ENCODE measurements around the gene ATG101.

ATG101 gene, protein sequence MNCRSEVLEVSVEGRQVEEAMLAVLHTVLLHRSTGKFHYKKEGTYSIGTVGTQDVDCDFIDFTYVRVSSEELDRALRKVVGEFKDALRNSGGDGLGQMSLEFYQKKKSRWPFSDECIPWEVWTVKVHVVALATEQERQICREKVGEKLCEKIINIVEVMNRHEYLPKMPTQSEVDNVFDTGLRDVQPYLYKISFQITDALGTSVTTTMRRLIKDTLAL

DNA sequence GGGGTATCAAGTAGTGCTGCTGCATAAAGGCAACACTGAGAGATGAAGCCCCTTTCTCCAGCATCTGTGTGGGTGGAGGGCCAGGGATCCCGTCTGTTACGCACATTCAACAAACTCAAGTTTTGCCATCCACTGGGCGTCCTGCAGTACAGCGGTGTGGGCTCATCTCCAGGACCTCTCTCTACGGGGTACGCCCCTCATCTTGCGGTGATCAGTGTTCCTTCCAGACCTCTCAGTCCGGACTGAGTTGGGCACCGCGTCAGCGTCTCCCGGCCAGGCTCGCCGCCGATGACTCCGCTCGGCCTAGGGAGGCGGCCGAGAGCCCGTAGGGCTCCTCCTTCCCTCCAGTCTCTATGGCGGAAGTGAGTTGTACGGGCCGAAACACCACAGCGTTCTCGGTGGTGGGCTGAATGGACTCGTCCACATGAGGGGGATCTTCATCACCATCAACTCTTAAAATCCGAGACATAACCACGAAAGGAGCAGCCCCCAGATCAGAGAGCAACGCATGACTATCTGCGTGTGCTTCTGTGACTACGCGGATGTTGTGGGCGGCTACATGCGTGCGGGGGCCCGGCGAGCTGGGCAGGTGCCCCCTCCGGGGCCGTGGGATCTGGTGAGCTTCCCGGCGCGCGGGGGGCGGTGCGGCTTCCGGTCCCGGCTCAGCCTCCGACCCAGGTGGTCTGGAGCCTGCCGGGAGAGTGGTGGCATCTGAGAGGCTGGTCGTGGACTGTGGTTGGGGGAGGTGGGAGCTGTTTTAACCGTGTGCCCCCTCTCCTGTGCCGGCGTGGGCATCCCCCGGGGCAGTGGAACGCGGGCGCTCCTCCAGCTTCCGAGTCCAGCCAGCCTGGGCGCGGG is at the start of gene ATG101:
ATG101 (plus strand) TSS at position 652 of the 858 bp plus-strand sequence. CDS start 3,673 bp downstream, outside the sequence.
- TF ChIP-seq, protein P1, sequence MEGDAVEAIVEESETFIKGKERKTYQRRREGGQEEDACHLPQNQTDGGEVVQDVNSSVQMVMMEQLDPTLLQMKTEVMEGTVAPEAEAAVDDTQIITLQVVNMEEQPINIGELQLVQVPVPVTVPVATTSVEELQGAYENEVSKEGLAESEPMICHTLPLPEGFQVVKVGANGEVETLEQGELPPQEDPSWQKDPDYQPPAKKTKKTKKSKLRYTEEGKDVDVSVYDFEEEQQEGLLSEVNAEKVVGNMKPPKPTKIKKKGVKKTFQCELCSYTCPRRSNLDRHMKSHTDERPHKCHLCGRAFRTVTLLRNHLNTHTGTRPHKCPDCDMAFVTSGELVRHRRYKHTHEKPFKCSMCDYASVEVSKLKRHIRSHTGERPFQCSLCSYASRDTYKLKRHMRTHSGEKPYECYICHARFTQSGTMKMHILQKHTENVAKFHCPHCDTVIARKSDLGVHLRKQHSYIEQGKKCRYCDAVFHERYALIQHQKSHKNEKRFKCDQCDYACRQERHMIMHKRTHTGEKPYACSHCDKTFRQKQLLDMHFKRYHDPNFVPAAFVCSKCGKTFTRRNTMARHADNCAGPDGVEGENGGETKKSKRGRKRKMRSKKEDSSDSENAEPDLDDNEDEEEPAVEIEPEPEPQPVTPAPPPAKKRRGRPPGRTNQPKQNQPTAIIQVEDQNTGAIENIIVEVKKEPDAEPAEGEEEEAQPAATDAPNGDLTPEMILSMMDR (IDR thresholded peaks at IDR 0.05), result peak; percentile 57 to 68
- H3K4me1 ChIP-seq, result peaks cover 0 to 32% (median 21%) of the 10 kb centered on the region in 4 donors
- peaks cover 3 to 15% (median 8%) of the 10 kb centered on the region in 3 donors for H3K36me3 ChIP-seq
- no peaks in the 10 kb centered on the region for H3K9me3 ChIP-seq
- peak; percentile 91 to 94 for DNase-seq
- no peaks in the 10 kb centered on the region for H3K27me3 ChIP-seq
- H3K27ac ChIP-seq, result peak within 1 kb of the TSS; percentile 84 to 85
- intact Hi-C loops (cut with DNase I; ENCODE audit: low total_unique reads), result no loop called here
- H3K4me3 ChIP-seq, result peak within 1 kb of the TSS; percentile 80 to 89

DNA sequence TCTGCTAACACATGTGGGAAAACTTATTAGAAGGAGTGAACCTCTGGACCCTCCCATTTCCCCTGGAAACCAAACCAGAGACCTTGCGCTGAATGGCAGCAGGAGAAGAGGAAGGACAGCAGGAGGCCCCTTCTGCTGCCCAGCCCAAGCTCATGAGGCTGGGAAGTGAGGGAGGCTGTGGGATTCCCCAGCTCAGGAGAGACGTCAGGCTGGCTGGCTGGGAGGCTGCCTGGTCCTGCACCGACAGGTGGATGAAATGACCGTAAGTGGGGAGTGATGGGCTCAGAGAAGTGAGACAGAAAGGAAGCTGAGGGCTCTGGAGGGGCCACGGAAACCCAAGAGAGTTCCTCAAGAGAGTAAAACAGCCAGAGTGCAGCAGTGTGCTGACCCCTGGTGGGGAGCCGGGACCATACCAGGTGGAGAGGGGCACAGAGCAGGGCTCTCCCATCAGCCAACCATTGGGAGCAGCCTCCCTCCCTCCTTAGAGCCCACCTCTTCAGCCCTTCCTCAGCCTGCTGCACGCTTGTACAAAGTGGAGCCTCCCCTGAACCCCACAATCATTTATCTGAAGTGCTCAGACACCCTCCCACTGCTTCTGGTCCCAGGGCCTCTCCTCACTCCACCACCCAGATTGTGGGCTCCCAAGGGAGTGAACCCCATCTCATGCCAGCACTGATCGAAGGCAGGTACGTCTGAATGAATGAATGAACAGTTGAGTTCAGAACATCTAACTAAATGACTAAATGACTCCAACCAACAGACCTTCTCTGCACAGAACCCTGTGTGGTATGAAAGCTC is 49.0 kb upstream of the ATG101 start:
- Histone ChIP-seq H3K36me3 (no peaks in the 10 kb centered on the region), H3K27ac (no peak overlapping the region), H3K27me3 (peaks cover 0 to 27% of the 10 kb centered on the region in 2 donors), H3K4me3 (no peak overlapping the region), H3K9me3 (no peaks in the 10 kb centered on the region), H3K4me1 (peaks cover 4 to 29% (median 18%) of the 10 kb centered on the region in 4 donors)
- TF ChIP-seq, protein P1 (IDR thresholded peaks at IDR 0.05), result peak; percentile 32 to 48
- intact Hi-C loops (cut with DNase I; ENCODE audit: low total_unique reads), result no loop called here
- DNase-seq, result no peak

DNA sequence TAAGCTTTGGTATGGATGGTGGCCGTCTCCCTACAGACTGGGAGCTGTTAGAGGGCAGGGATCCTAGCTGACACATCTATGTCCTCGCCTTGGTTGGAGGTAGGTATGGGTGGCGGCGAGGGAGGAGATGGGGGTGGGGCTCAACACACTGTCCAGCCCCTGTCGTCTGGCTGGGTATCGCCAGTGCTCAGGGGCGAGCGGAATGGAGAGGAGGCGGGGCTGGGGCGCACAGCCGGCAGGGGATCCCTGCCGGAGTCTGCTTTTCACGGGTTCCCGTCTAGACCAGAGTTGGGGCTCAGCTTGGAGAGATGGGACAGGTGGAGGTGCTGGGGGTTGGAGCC is 47.0 kb upstream of the ATG101 start:
- TF ChIP-seq, protein P1 (IDR thresholded peaks at IDR 0.05), result no peak
- intact Hi-C loops (cut with DNase I; ENCODE audit: low total_unique reads), result no loop called here
- no peaks in the 10 kb centered on the region for H3K36me3 ChIP-seq
- peaks cover 4 to 35% (median 23%) of the 10 kb centered on the region in 4 donors for H3K4me1 ChIP-seq
- H3K27me3 ChIP-seq, result peaks cover 0 to 15% of the 10 kb centered on the region in 2 donors
- H3K9me3 ChIP-seq, result no peaks in the 10 kb centered on the region
- H3K4me3 ChIP-seq, result peak overlapping the region; percentile 52 to 67
- H3K27ac ChIP-seq, result no peak overlapping the region
- DNase-seq, result no peak

DNA sequence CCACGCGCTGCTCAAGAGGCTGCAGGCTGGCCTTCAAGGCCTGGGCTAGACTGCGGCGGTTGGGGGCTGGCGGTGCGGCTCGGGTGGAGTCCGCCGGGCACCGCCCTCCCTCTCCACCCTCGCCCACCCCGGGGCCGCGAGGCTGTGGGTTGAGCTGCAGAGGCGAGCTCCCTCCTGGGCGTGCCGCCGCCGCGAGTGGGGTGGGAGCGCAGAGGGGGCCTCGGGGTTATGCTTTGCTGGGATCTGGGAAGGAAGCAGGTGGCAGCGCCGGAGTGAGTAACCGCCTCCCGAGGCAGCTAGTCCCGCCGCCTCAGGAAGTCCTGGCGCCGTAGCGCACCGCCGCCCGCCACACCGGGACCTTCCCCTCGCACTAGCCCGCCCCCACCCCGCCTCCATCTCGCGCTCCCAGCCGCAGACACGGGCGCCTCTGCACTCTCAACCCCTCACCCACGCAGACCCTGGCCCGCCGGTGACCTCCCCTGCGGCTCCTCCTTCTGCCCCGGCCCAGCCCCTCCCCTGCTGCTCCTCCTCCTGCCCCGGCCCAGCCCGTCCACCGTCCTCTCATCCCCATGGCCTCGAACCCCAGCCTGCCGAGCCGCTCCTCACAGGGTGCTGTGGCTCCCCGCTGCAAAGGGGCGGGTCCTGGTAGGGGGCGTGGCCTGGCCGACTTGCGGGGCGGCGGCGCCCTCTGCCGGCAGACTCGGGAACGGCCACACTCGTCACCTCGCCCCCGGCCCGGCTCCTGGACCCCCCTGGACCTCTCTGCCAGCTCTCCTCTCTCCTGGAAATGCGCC is 46.4 kb upstream of the ATG101 start:
- H3K4me1 ChIP-seq, result peaks cover 4 to 35% (median 23%) of the 10 kb centered on the region in 4 donors
- H3K9me3 ChIP-seq, result no peaks in the 10 kb centered on the region
- peaks cover 0 to 15% of the 10 kb centered on the region in 2 donors for H3K27me3 ChIP-seq
- DNase-seq, result peak; percentile 84 to 91
- H3K27ac ChIP-seq, result peak overlapping the region in 1 of 2 donors; percentile 10
- TF ChIP-seq, protein P1 (IDR thresholded peaks at IDR 0.05), result peak; percentile 94 to 96
- no peaks in the 10 kb centered on the region for H3K36me3 ChIP-seq
- H3K4me3 ChIP-seq, result peak overlapping the region; percentile 52 to 67
- intact Hi-C loops (cut with DNase I; ENCODE audit: low total_unique reads), result no loop called here
